GM18951 (cell line): Measurements from ENCODE around the gene KLHDC4.
A peak's percentile ranks its signal among the peaks of the same experiment; 100 is the strongest.
"Not testable (repeated sequence)": the region's sequence is repeated elsewhere in the genome, so short reads cannot be mapped to it uniquely, and the experiment has no call there.

Source experiments
- POLR2A ChIP-seq: IDR thresholded peaks from 4 replicates; pipeline ENCODE4 v1.6.1; 2011; ENCODE audit warnings: mild to moderate bottlenecking; ENCODE audit not compliant: insufficient read length, insufficient read depth; ENCODE audit errors: extremely low read depth
- in situ Hi-C: fragments of 300-500 bp; cut with MboI; formaldehyde crosslinking; loops from one replicate; pipeline ENCODE4 v1.12.0; 2022; ENCODE audit warnings: low sequenced_read_pairs, mixed read lengths, inconsistent platforms; ENCODE audit not compliant: unreplicated experiment

KLHDC4 gene

GRCh38 chr16:87765776-87766484 is at the start of gene KLHDC4:
Gene KLHDC4 (minus strand): TSS chr16:87765986. CDS start chr16:87765890, 96 bp downstream.
- in situ Hi-C loops, result no loop called here
- TF ChIP-seq POLR2A, result peak; percentile 86

- TF ChIP-seq POLR2A, result no peak
- in situ Hi-C loops, result no loop called here
These were observed 49.8 kb upstream of the KLHDC4 start for GRCh38 chr16:87815567-87815966.

- TF ChIP-seq POLR2A, result no peak
- in situ Hi-C loops, result no loop called here
These were observed 46.4 kb upstream of the KLHDC4 start for GRCh38 chr16:87812200-87812656.

- in situ Hi-C loops, result not testable (repeated sequence)
These were observed 45.7 kb upstream of the KLHDC4 start for GRCh38 chr16:87811454-87811853.

GRCh38 chr16:87809150-87809902 is 43.5 kb upstream of the KLHDC4 start:
- TF ChIP-seq POLR2A, result no peak
- in situ Hi-C loops, result no loop called here

GRCh38 chr16:87808108-87808507 is 42.3 kb upstream of the KLHDC4 start:
- in situ Hi-C loops, result no loop called here
- TF ChIP-seq POLR2A, result no peak

- peak; percentile 1 for TF ChIP-seq POLR2A
These were observed 41.1 kb upstream of the KLHDC4 start for GRCh38 chr16:87806641-87807546.

GRCh38 chr16:87806261-87806640 is 40.5 kb upstream of the KLHDC4 start:
- in situ Hi-C loops, result no loop called here

More at GRCh38 chr16:87806641-87807546, 41.1 kb upstream of the KLHDC4 start:
- in situ Hi-C loops, result no loop called here

GRCh38 chr16:87803385-87803784 is 37.6 kb upstream of the KLHDC4 start:
- in situ Hi-C loops, result no loop called here
- no peak for TF ChIP-seq POLR2A

More at GRCh38 chr16:87806261-87806640, 40.5 kb upstream of the KLHDC4 start:
- TF ChIP-seq POLR2A, result no peak

GRCh38 chr16:87802670-87803069 is 36.9 kb upstream of the KLHDC4 start:
- TF ChIP-seq POLR2A, result no peak
- in situ Hi-C loops, result no loop called here

GRCh38 chr16:87801679-87802259 is 36.0 kb upstream of the KLHDC4 start:
- TF ChIP-seq POLR2A, result no peak
- in situ Hi-C loops, result no loop called here

GRCh38 chr16:87800497-87800896 is 34.7 kb upstream of the KLHDC4 start:
- in situ Hi-C loops, result no loop called here
- TF ChIP-seq POLR2A, result no peak

- TF ChIP-seq POLR2A, result no peak
- in situ Hi-C loops, result no loop called here
These were observed 29.6 kb upstream of the KLHDC4 start for GRCh38 chr16:87795336-87795735.
